Measurements from ENCODE around the gene CRACR2B.

DNA sequence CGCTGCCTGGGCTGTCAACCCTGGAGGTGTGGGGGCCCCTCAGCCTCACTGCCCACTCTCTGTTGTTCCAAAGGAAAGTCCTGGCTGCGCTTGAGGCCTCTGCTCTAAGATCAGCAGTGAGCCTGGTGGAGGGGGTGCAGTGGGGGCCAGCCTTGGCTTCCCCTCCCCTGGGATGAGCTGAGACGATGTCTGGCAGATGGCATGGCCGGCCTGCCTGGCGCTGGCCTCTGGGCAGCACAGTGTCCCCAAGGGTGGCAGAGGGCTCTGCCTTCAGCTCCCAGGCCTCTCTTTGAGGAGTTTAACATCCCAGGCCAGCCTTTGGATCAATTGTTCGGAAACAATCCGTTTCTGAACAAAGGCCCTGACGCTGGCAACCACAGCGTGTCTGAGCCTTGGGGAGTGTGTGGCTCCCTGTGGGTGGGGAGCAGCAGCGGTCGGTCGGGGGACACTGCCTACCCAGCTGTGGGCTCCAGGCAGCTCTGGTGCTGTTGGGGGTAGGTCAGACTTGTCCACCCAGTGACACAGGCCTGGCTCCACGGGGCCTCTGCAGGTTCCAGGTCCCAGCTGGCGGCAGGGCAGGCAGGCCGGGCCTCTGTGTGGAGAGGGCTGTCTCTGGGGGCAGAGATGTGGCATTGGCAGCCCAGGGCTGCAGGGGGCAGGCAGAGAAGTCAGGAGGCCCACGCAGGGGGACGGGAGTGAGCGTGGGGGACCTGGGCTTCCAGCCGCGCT is 27.0 kb downstream of the CRACR2B start:
- TF ChIP-seq CBX1 (IDR thresholded peaks at IDR 0.05; ENCODE audit: low read depth) (no peak), SPEN (CRISPR knock-in tag; IDR thresholded peaks at IDR 0.05; ENCODE audit: low read depth) (no peak), TSC22D2 (CRISPR knock-in tag; IDR thresholded peaks at IDR 0.05; ENCODE audit: borderline replicate concordance) (no peak), KDM5A (IDR thresholded peaks at IDR 0.05; ENCODE audit: borderline replicate concordance, low read length) (no peak), SIN3A (IDR thresholded peaks at IDR 0.05; ENCODE audit: borderline replicate concordance, low read depth, low read length) (no peak), CHD4 (IDR thresholded peaks at IDR 0.05; ENCODE audit: borderline replicate concordance, low read length) (no peak)
- TF ChIP-seq, protein P1, sequence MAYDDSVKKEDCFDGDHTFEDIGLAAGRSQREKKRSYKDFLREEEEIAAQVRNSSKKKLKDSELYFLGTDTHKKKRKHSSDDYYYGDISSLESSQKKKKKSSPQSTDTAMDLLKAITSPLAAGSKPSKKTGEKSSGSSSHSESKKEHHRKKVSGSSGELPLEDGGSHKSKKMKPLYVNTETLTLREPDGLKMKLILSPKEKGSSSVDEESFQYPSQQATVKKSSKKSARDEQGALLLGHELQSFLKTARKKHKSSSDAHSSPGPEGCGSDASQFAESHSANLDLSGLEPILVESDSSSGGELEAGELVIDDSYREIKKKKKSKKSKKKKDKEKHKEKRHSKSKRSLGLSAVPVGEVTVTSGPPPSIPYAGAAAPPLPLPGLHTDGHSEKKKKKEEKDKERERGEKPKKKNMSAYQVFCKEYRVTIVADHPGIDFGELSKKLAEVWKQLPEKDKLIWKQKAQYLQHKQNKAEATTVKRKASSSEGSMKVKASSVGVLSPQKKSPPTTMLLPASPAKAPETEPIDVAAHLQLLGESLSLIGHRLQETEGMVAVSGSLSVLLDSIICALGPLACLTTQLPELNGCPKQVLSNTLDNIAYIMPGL (CRISPR knock-in tag; IDR thresholded peaks at IDR 0.05; ENCODE audit: borderline replicate concordance in 1 of 2, low read depth in 1 of 2) = no peak

Data from HepG2 (cell line).